Spleen (tissue), 11 donors: ENCODE data around the gene ZFP57. TPM values are rescaled to one million over a fixed set of nuclear protein-coding genes. Genes with fewer than 3 reads are reported as not detected.

Source experiments
- DNase-seq: peaks from one replicate; pipeline ENCODE4 v3.0.0-alpha.2; 2020
- H3K27ac ChIP-seq, 8 donors: fragments of 200-600 bp; sonication (generic) in 7 of 8; 1 replicate in 4 of 8; 2 replicates in 4 of 8; pipeline versions ENCODE4 v1.5.0 to v1.8.0; 2016 to 2021; ENCODE audit warnings: inconsistent platforms in 4 of 8, mild to moderate bottlenecking in 4 of 8, moderate library complexity in 1 of 8
- H3K27me3 ChIP-seq, 7 donors: fragments of 200-600 bp; sonication (generic) in 6 of 7; replicated peaks in 1 of 7; 1 replicate in 4 of 7; 2 replicates in 3 of 7; pipeline versions ENCODE4 v1.5.0 to v1.8.0; 2016 to 2021; ENCODE audit warnings: inconsistent platforms in 3 of 7, mild to moderate bottlenecking in 1 of 7
- H3K36me3 ChIP-seq, 6 donors: fragments of 200-600 bp; sonication (generic) in 5 of 6; 1 replicate in 4 of 6; 2 replicates in 2 of 6; pipeline versions ENCODE4 v1.5.0 to v1.8.0; 2016 to 2021; ENCODE audit warnings: inconsistent platforms in 2 of 6
- H3K4me1 ChIP-seq, 6 donors: fragments of 200-600 bp; sonication (generic) in 5 of 6; 1 replicate in 3 of 6; 2 replicates in 3 of 6; pipeline versions ENCODE4 v1.5.0 to v1.8.0; 2016 to 2021; ENCODE audit warnings: inconsistent platforms in 3 of 6
- H3K4me3 ChIP-seq, 8 donors: fragments of 200-600 bp; sonication (generic) in 7 of 8; 1 replicate in 4 of 8; 2 replicates in 4 of 8; pipeline versions ENCODE4 v1.5.0 to v1.8.0; 2016 to 2021; ENCODE audit warnings: inconsistent platforms in 4 of 8, mild to moderate bottlenecking in 4 of 8, moderate library complexity in 2 of 8
- H3K9me3 ChIP-seq, 8 donors: fragments of 200-600 bp; sonication (generic) in 7 of 8; 1 replicate in 4 of 8; 2 replicates in 4 of 8; pipeline versions ENCODE4 v1.5.0 to v1.8.0; 2016 to 2021; ENCODE audit warnings: inconsistent platforms in 4 of 8
- POLR2A ChIP-seq, 3 donors: fragments of 450-650 bp; IDR thresholded peaks; one replicate each; pipeline ENCODE4 v1.5.1; 2017; ENCODE audit warnings: antibody characterized with exemption in 3 of 3, mild to moderate bottlenecking in 1 of 3
- POLR2AphosphoS5 ChIP-seq, 3 donors: sonication (generic); formaldehyde crosslinking; IDR thresholded peaks; one replicate each; pipeline ENCODE4 v1.5.1; 2017; ENCODE audit warnings: antibody characterized with exemption in 3 of 3
- WGBS, 5 donors: extraction: QIAGEN DNeasy Blood & Tissue Kit in 3 of 5; methylation state at CpG; one replicate each; pipeline versions ENCODE4 v1.1.5 to v1.1.7; 2013 to 2018; 5-methylcytosine and 5-hydroxymethylcytosine counted together
- intact Hi-C: fragments of 100-400 bp; cut with DNase I; formaldehyde crosslinking; loops from one replicate; pipeline ENCODE4 v1.15.0; 2023; ENCODE audit warnings: low total_unique reads
- polyA plus RNA-seq, 3 donors: library from polyadenylated mRNA; stranded (reverse); fragments of 200-250 nt; gene quantifications; one replicate each; pipeline ENCODE4 v1.2.1, GENCODE V29; 2013
- total RNA-seq, 7 donors: library from RNA; depleted of rRNA in 3 of 7; stranded (reverse); fragments of >200 nt in 3 of 7; fragmentation: NEBNext Ultra II Directional in 4 of 7; extraction: Animal tissue kit (Norgen Biotek cat#: 25700) in 4 of 7; gene quantifications; one replicate each; pipeline versions ENCODE4 v1.1.0 to v1.2.1, GENCODE V29; 2016 to 2021
- TF ChIP-seq, protein P1 (sequence below), 11 experiments: fragments of 200-600 bp in 7 of 11; fragments of 450-650 bp in 4 of 11; sonication (generic) in 4 of 11; IDR thresholded peaks in 8 of 11; conservative IDR thresholded peaks in 3 of 11; 1 replicate in 7 of 11; 2 replicates in 4 of 11; pipeline versions ENCODE4 v1.4.0 to v1.8.0; 2016 to 2021; ENCODE audit warnings: antibody characterized with exemption in 11 of 11, inconsistent platforms in 4 of 11, mild to moderate bottlenecking in 1 of 11
- donor health status: healthy with polysubstance abuse.
- donor health status: DM: no; HTN: no; CAD: no; lungs with moderate emphysema.
- donor health status: DM: no; HTN: no; CAD: no.
- donor health status: Bipolar disorder and iron deficiency.
- donor health status: healthy.
- donor health status: DM: no; HTN: no; CAD: no.
- donor health status: DM: yes; HTN: yes; CAD: no.

Gene ZFP57
- total and polyA plus RNA-seq, 10 donors, result 0.37 to 6.8 (median 1.7) TPM; not detected in 6

GRCh38 chr6:29649701-29650673 is 31.0 kb downstream of the ZFP57 start:
- Histone ChIP-seq H3K36me3 (no peaks in the 10 kb centered on the region), H3K4me3 (peak overlapping the region; percentile 35 to 75 (median 50)), H3K27me3 (peaks cover 0 to 4% (median 0%) of the 10 kb centered on the region in 7 donors), H3K4me1 (peaks cover 4 to 34% (median 19%) of the 10 kb centered on the region in 6 donors), H3K27ac (peak overlapping the region; percentile 95 to 99 (median 97)), H3K9me3 (no peaks in the 10 kb centered on the region)
- TF ChIP-seq POLR2AphosphoS5 (IDR thresholded peaks at IDR 0.05) (peak; percentile 75 to 99 (median 96)), POLR2A (IDR thresholded peaks at IDR 0.05) (peak in 2 of 3 donors; percentile 39 to 78)
- TF ChIP-seq, protein P1, sequence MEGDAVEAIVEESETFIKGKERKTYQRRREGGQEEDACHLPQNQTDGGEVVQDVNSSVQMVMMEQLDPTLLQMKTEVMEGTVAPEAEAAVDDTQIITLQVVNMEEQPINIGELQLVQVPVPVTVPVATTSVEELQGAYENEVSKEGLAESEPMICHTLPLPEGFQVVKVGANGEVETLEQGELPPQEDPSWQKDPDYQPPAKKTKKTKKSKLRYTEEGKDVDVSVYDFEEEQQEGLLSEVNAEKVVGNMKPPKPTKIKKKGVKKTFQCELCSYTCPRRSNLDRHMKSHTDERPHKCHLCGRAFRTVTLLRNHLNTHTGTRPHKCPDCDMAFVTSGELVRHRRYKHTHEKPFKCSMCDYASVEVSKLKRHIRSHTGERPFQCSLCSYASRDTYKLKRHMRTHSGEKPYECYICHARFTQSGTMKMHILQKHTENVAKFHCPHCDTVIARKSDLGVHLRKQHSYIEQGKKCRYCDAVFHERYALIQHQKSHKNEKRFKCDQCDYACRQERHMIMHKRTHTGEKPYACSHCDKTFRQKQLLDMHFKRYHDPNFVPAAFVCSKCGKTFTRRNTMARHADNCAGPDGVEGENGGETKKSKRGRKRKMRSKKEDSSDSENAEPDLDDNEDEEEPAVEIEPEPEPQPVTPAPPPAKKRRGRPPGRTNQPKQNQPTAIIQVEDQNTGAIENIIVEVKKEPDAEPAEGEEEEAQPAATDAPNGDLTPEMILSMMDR (IDR thresholded peaks at IDR 0.05 in 8 of 11, conservative IDR thresholded peaks at IDR 0.05 in 3 of 11), result peak; percentile 94 to 100 (median 99)
- peak; percentile 99 for DNase-seq
- intact Hi-C loops, result no loop called here
- WGBS, 5 donors, result 3 to 5% (median 4%) methylated on average over 27 to 33 of the region's 33 CpGs

DNA sequence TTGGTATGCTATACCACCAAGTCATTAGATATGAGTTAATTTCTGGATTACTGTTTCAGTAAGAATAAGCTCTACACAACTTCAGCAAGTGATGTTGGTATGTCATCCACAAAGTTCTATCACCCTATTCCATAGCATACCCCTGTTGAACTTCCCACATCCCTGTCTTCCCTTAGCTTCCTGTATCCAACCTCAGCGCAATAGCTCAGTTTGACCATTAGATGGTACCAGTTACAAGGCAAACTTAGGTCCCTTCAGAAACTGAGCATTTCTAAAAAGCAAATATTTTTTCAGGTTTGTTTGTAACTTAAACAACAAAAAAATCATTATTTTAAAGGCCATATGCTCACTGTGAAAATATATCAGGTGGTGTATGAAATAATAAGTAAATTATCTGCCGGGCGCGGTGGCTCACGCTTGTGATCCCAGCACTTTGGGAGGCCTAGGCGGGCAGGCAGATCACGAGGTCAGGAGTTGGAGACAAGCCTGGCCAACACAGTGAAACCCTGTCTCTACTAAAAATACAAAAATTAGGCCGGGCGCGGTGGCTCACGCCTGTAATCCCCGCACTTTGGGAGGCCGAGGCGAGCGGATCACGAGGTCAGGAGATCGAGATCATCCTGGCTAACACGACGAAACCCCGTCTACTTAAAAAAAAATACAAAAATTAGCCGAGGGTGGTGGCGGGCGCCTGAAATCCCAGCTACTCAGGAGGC is 32.9 kb downstream of the ZFP57 start:
- TF ChIP-seq POLR2A (IDR thresholded peaks at IDR 0.05), result no peak
- TF ChIP-seq, protein P1 (IDR thresholded peaks at IDR 0.05 in 8 of 11, conservative IDR thresholded peaks at IDR 0.05 in 3 of 11), result peak in 6 of 11 experiments; percentile 20 to 38 (median 30)
- WGBS, 5 donors, result 93 to 95% (median 95%) methylated on average over 23 of the region's 23 CpGs
- peaks cover 4 to 27% (median 14%) of the 10 kb centered on the region in 6 donors for H3K4me1 ChIP-seq
- no peak for DNase-seq
- H3K36me3 ChIP-seq, result no peaks in the 10 kb centered on the region
- no peaks in the 10 kb centered on the region for H3K9me3 ChIP-seq
- no peak overlapping the region for H3K4me3 ChIP-seq
- intact Hi-C loops, result no loop called here
- H3K27me3 ChIP-seq, result no peaks in the 10 kb centered on the region
- no peak overlapping the region for H3K27ac ChIP-seq

DNA sequence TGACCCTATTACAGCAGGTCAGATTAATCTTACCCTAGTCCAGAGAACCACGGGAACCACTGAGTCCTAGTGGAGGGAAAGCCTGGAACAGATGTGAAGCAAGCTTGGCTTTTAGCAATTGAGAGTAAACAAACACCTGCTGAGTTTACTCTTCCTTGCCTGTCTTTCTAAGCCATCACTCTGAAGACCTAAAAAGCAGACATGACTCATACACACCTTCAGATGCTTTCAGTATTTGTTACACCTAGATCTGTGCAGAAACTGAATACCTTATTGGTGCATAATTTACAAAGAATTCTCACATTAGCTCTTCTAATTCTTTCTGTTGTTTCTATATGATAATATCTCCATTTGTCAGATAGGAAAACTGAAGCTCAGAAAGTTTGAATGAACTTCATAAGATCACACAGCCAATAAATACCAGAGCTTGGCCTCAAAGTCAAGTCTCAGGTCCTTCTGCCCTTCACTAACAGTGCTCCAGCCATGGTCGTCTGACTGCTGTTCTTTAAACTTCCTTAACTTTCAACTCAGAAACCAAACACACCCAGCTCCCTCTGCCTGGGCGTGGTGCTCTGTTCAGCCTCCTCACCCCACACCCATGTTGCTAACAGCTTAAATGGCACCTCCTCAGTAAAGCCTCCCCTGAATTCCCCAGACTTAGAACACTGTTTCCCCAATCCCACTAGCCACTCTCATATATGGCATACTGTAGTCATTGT is 39.4 kb downstream of the ZFP57 start:
- 35 to 48% (median 41%) methylated on average over 3 of the region's 3 CpGs for WGBS, 5 donors
- H3K36me3 ChIP-seq, result no peaks in the 10 kb centered on the region
- no peaks in the 10 kb centered on the region for H3K9me3 ChIP-seq
- no peak for DNase-seq
- H3K4me1 ChIP-seq, result peaks cover 0 to 6% (median 0%) of the 10 kb centered on the region in 6 donors
- peak overlapping the region in 1 of 8 donors; percentile 41 for H3K27ac ChIP-seq
- no peak overlapping the region for H3K4me3 ChIP-seq
- H3K27me3 ChIP-seq, result no peaks in the 10 kb centered on the region
- intact Hi-C loops, result no loop called here
- TF ChIP-seq, protein P1 (IDR thresholded peaks at IDR 0.05 in 8 of 11, conservative IDR thresholded peaks at IDR 0.05 in 3 of 11), result no peak
- TF ChIP-seq POLR2AphosphoS5 (IDR thresholded peaks at IDR 0.05) (no peak), POLR2A (IDR thresholded peaks at IDR 0.05) (no peak)
